CD4-positive, alpha-beta T cell (primary cell): Measurements from ENCODE around the gene PPP1R1A. TPM values are rescaled to one million over a fixed set of nuclear protein-coding genes. Genes with fewer than 3 reads are reported as not detected.

Source experiments
- ATAC-seq: fragments of 200-7000 bp; cut with Tn5 transposase; one replicate; pipeline ENCODE4 v1.10.0; 2022; ENCODE audit warnings: mild to moderate bottlenecking; ENCODE audit not compliant: poor library complexity
- CTCF ChIA-PET: fragments of 350-600 bp; sonication (Branson Sonifier 250); formaldehyde crosslinking; loops from one replicate; lab custom pipeline; 2021; ENCODE audit warnings: antibody characterized with exemption, inconsistent platforms; lab: Charles Lee
- POLR2A ChIA-PET: fragments of 350-600 bp; sonication (Branson Sonifier 250); formaldehyde crosslinking; loops from one replicate; lab custom pipeline; 2021; ENCODE audit warnings: antibody characterized with exemption, inconsistent platforms; lab: Charles Lee
- DNase-seq, 14 experiments: peaks; one replicate each; pipeline ENCODE4 v3.0.0-alpha.2; 2013 to 2020; ENCODE audit warnings: mixed read lengths in 2 of 14
- H3K27ac ChIP-seq, 2 donors: one replicate each; pipeline versions ENCODE4 v1.5.1 to v1.7.0; 2013; ENCODE audit warnings: low read length in 2 of 2, low read depth in 1 of 2, mild to moderate bottlenecking in 1 of 2
- H3K27me3 ChIP-seq, 2 experiments: 1 replicate in 1 of 2; 2 replicates in 1 of 2; pipeline versions ENCODE4 v1.6.1 to v1.7.0; 2013; ENCODE audit warnings: low read length in 2 of 2, control low read depth in 1 of 2, mild to moderate bottlenecking in 1 of 2, moderate library complexity in 1 of 2; ENCODE audit not compliant: insufficient read depth in 2 of 2, control insufficient read depth in 1 of 2
- H3K36me3 ChIP-seq: one replicate; pipeline ENCODE4 v1.6.1; 2013; ENCODE audit warnings: low read length, control low read depth; ENCODE audit not compliant: insufficient read depth
- H3K4me1 ChIP-seq: one replicate; pipeline ENCODE4 v1.6.1; 2013; ENCODE audit warnings: low read length, control low read depth; ENCODE audit not compliant: insufficient read depth
- H3K4me3 ChIP-seq: one replicate; pipeline ENCODE4 v1.5.1; 2013; ENCODE audit warnings: mild to moderate bottlenecking, low read length, moderate library complexity
- H3K9me3 ChIP-seq, 2 experiments: 1 replicate in 1 of 2; 2 replicates in 1 of 2; pipeline versions ENCODE4 v1.6.1 to v1.7.0; 2013; ENCODE audit warnings: low read length in 2 of 2, mild to moderate bottlenecking in 2 of 2, control low read depth in 1 of 2, moderate library complexity in 1 of 2; ENCODE audit not compliant: control insufficient read depth in 1 of 2, insufficient read depth in 1 of 2
- H3K27ac Mint-ChIP-seq: one replicate; pipeline ENCODE4 v1.8.0; 2020; ENCODE audit warnings: mixed read lengths
- H3K27me3 Mint-ChIP-seq: one replicate; pipeline ENCODE4 v1.8.0; 2021; ENCODE audit warnings: mixed read lengths
- H3K36me3 Mint-ChIP-seq: one replicate; pipeline ENCODE4 v1.8.0; 2021; ENCODE audit warnings: low read depth, mixed read lengths
- H3K4me1 Mint-ChIP-seq: one replicate; pipeline ENCODE4 v1.8.0; 2021; ENCODE audit warnings: low read depth, mixed read lengths
- H3K4me3 Mint-ChIP-seq: one replicate; pipeline ENCODE4 v1.8.0; 2020; ENCODE audit warnings: mild to moderate bottlenecking, mixed read lengths
- H3K9me3 Mint-ChIP-seq: one replicate; pipeline ENCODE4 v1.8.0; 2020; ENCODE audit warnings: mixed read lengths
- CTCF ChIP-seq: fragments of 200-600 bp; IDR thresholded peaks from one replicate; pipeline ENCODE4 v1.8.0; 2022; ENCODE audit warnings: antibody characterized with exemption, mild to moderate bottlenecking
- intact Hi-C, 2 experiments: fragments of 100-400 bp; cut with DNase I in 1 of 2; cut with micrococcal nuclease in 1 of 2; formaldehyde crosslinking; loops; one replicate each; pipeline versions ENCODE4 v1.15.1 to v1.9.0; 2023 to 2025; cut with DNase I, micrococcal nuclease
- total RNA-seq, 174 experiments: library from RNA in 2 of 174; stranded (reverse) in 2 of 174; gene quantifications; one replicate each; pipeline ENCODE4 v1.2.3 and lab custom pipeline; 2021 to 2026

The PPP1R1A gene
- total RNA-seq, 2 experiments from 2014 or later: not detected

- Mint-ChIP-seq H3K36me3 (peaks cover 47% of the 10 kb centered on the region), H3K4me1 (peaks cover 10% of the 10 kb centered on the region), H3K27me3 (no peaks in the 10 kb centered on the region), H3K9me3 (no peaks in the 10 kb centered on the region), H3K4me3 (no peak overlapping the region), H3K27ac (no peak overlapping the region)
- H3K36me3 ChIP-seq: peaks cover 50% of the 10 kb centered on the region
- ATAC-seq (no peak), DNase-seq (no peak)
- no peak overlapping the region for H3K27ac ChIP-seq
- no peak overlapping the region for H3K4me3 ChIP-seq
- ChIA-PET POLR2A (no interaction called here), CTCF (no interaction called here)
- no peaks in the 10 kb centered on the region for H3K9me3 ChIP-seq
- no peak for TF ChIP-seq CTCF
- H3K4me1 ChIP-seq: peaks cover 11% of the 10 kb centered on the region
- intact Hi-C loops: no loop called here
- H3K27me3 ChIP-seq: no peaks in the 10 kb centered on the region
Observed at GRCh38 chr12:54544743-54545142, 43.7 kb downstream of the PPP1R1A start.

GRCh38 chr12:54543526-54543925 is 44.9 kb downstream of the PPP1R1A start:
- no peaks in the 10 kb centered on the region for H3K4me1 Mint-ChIP-seq
- no peak for TF ChIP-seq CTCF
- no peak overlapping the region for H3K4me3 Mint-ChIP-seq
- H3K27ac ChIP-seq: no peak overlapping the region
- DNase-seq: no peak
- no peaks in the 10 kb centered on the region for H3K27me3 ChIP-seq
- H3K9me3 ChIP-seq: no peaks in the 10 kb centered on the region
- H3K36me3 Mint-ChIP-seq: peaks cover 59% of the 10 kb centered on the region
- no peaks in the 10 kb centered on the region for H3K4me1 ChIP-seq
- CTCF ChIA-PET: interaction anchor here (1.2 kb wide), 1 partner anchor 9 kb away, joined by 3 read pairs; no protein-coding TSS in a partner anchor
- H3K27ac Mint-ChIP-seq: no peak overlapping the region
- H3K9me3 Mint-ChIP-seq: no peaks in the 10 kb centered on the region
- no peak overlapping the region for H3K4me3 ChIP-seq
- POLR2A ChIA-PET: interaction anchor here (1.3 kb wide), 1 partner anchor 45 kb away, joined by 3 read pairs; no protein-coding TSS in a partner anchor
- intact Hi-C loops: no loop called here
- peaks cover 62% of the 10 kb centered on the region for H3K36me3 ChIP-seq
- no peaks in the 10 kb centered on the region for H3K27me3 Mint-ChIP-seq
- no peak for ATAC-seq

- CTCF ChIA-PET: no interaction called here
- no peaks in the 10 kb centered on the region for H3K4me1 ChIP-seq
- H3K36me3 ChIP-seq: peaks cover 79% of the 10 kb centered on the region
- no peaks in the 10 kb centered on the region for H3K9me3 Mint-ChIP-seq
- no peak for TF ChIP-seq CTCF
- no peaks in the 10 kb centered on the region for H3K4me1 Mint-ChIP-seq
- intact Hi-C loops: no loop called here
- ATAC-seq (no peak), DNase-seq (no peak)
- H3K9me3 ChIP-seq: no peaks in the 10 kb centered on the region
- no peaks in the 10 kb centered on the region for H3K27me3 ChIP-seq
- H3K27me3 Mint-ChIP-seq: no peaks in the 10 kb centered on the region
- peaks cover 76% of the 10 kb centered on the region for H3K36me3 Mint-ChIP-seq
- H3K27ac ChIP-seq: no peak overlapping the region
- no peak overlapping the region for H3K4me3 Mint-ChIP-seq
- POLR2A ChIA-PET: no interaction called here
- H3K4me3 ChIP-seq: no peak overlapping the region
- H3K27ac Mint-ChIP-seq: no peak overlapping the region
Observed at GRCh38 chr12:54541751-54542290, 46.6 kb downstream of the PPP1R1A start.
